MCF 10A (cell line): ENCODE measurements around the gene NGF. TPM values are rescaled to one million over a fixed set of nuclear protein-coding genes. Genes with fewer than 3 reads are reported as not detected.

Source experiments
- BruUV-seq: library from RNA; stranded (reverse); fragments of 400-500 nt; replicated peaks from 2 replicates; lab custom pipeline; 2021; lab: Mats Ljungman, UMichigan
- CTCF ChIA-PET: fragments of 300-600 bp; sonication (Branson Sonifier 250); formaldehyde crosslinking; extraction: SDS; loops from one replicate; lab custom pipeline; 2021; ENCODE audit warnings: antibody characterized with exemption, inconsistent platforms; lab: Yijun Ruan, JAX
- POLR2A ChIA-PET: fragments of 300-600, 350-650 bp; sonication (Branson Sonifier 250); formaldehyde crosslinking; extraction: SDS; loops from one replicate; lab custom pipeline; 2020; ENCODE audit warnings: antibody characterized with exemption, inconsistent platforms; lab: Yijun Ruan, JAX
- DNase-seq: peaks from one replicate; pipeline ENCODE4 v3.0.0-alpha.2; 2018; ENCODE audit not compliant: unreplicated experiment
- H3K27ac Mint-ChIP-seq: one replicate; pipeline ENCODE4 v1.8.0; 2022; ENCODE audit warnings: mild to moderate bottlenecking, low read depth, mixed read lengths; ENCODE audit not compliant: unreplicated experiment
- H3K27me3 Mint-ChIP-seq: one replicate; pipeline ENCODE4 v1.8.0; 2022; ENCODE audit warnings: mixed read lengths; ENCODE audit not compliant: insufficient read depth, unreplicated experiment
- H3K36me3 Mint-ChIP-seq: one replicate; pipeline ENCODE4 v1.8.0; 2022; ENCODE audit warnings: mild to moderate bottlenecking, moderate library complexity, mixed read lengths; ENCODE audit not compliant: insufficient read depth, unreplicated experiment
- H3K4me1 Mint-ChIP-seq: one replicate; pipeline ENCODE4 v1.8.0; 2022; ENCODE audit warnings: mixed read lengths; ENCODE audit not compliant: insufficient read depth, unreplicated experiment
- H3K4me3 Mint-ChIP-seq: one replicate; pipeline ENCODE4 v1.8.0; 2022; ENCODE audit warnings: mild to moderate bottlenecking, moderate library complexity, mixed read lengths; ENCODE audit not compliant: unreplicated experiment
- H3K9me3 Mint-ChIP-seq: one replicate; pipeline ENCODE4 v1.8.0; 2022; ENCODE audit warnings: mixed read lengths; ENCODE audit not compliant: unreplicated experiment
- CTCF ChIP-seq: fragments of 200-600 bp; IDR thresholded peaks from one replicate; pipeline ENCODE4 v1.8.0; 2022; ENCODE audit warnings: antibody characterized with exemption, mild to moderate bottlenecking; ENCODE audit not compliant: unreplicated experiment
- intact Hi-C: fragments of 100-400 bp; cut with micrococcal nuclease; formaldehyde crosslinking; loops from 2 replicates; pipeline ENCODE4 v1.14.1; 2022
- total RNA-seq: library from RNA; stranded (reverse); gene quantifications from 2 replicates; pipeline ENCODE4 v1.2.3, GENCODE V29; 2022

NGF gene
- total RNA-seq, 1 experiment from 2014 or later: 1.1 TPM

- Mint-ChIP-seq H3K4me1 (peaks cover 8% of the 10 kb centered on the region), H3K36me3 (no peaks in the 10 kb centered on the region), H3K27me3 (no peaks in the 10 kb centered on the region), H3K27ac (no peak overlapping the region), H3K4me3 (no peak overlapping the region), H3K9me3 (no peaks in the 10 kb centered on the region)
- intact Hi-C loops: no loop called here
- DNase-seq: no peak
- BruUV-seq: no TSS peak
- TF ChIP-seq CTCF: no peak
- ChIA-PET CTCF (interaction anchor here (0.6 to 1.3 kb wide), 2 partner anchors 15 to 821 kb away, joined by 3 read pairs; no protein-coding TSS in a partner anchor), POLR2A (interaction anchor here (1.6 kb wide), 1 partner anchor 17 kb away, joined by 3 read pairs; no protein-coding TSS in a partner anchor)
These were observed 20.7 kb downstream of the NGF start for GRCh38 chr1:115317101-115318012.

GRCh38 chr1:115314765-115315164 is 23.3 kb downstream of the NGF start:
- no peak overlapping the region for H3K4me3 Mint-ChIP-seq
- no peaks in the 10 kb centered on the region for H3K36me3 Mint-ChIP-seq
- TF ChIP-seq CTCF: no peak
- no TSS peak for BruUV-seq
- peak; percentile 40 for DNase-seq
- H3K4me1 Mint-ChIP-seq: peaks cover 8% of the 10 kb centered on the region
- H3K27ac Mint-ChIP-seq: no peak overlapping the region
- H3K27me3 Mint-ChIP-seq: no peaks in the 10 kb centered on the region
- CTCF ChIA-PET: interaction anchor here (0.6 kb wide), 1 partner anchor 112 kb away, joined by 3 read pairs; no protein-coding TSS in a partner anchor
- POLR2A ChIA-PET: interaction anchor here (0.6 to 1.0 kb wide), 3 partner anchors 13 to 403 kb away, joined by 3 to 4 read pairs (median 3); no protein-coding TSS in a partner anchor
- intact Hi-C loops: no loop called here
- H3K9me3 Mint-ChIP-seq: no peaks in the 10 kb centered on the region

GRCh38 chr1:115314092-115314491 is 24.0 kb downstream of the NGF start:
- POLR2A ChIA-PET: interaction anchor here (1.4 kb wide), 1 partner anchor 12 kb away, joined by 6 read pairs; no protein-coding TSS in a partner anchor
- no peak for TF ChIP-seq CTCF
- intact Hi-C loops: no loop called here
- no peak overlapping the region for H3K27ac Mint-ChIP-seq
- no peaks in the 10 kb centered on the region for H3K36me3 Mint-ChIP-seq
- no peak overlapping the region for H3K4me3 Mint-ChIP-seq
- no TSS peak for BruUV-seq
- no peaks in the 10 kb centered on the region for H3K9me3 Mint-ChIP-seq
- peaks cover 8% of the 10 kb centered on the region for H3K4me1 Mint-ChIP-seq
- CTCF ChIA-PET: interaction anchor here (1.5 kb wide), 1 partner anchor 14 kb away, joined by 3 read pairs; no protein-coding TSS in a partner anchor
- no peaks in the 10 kb centered on the region for H3K27me3 Mint-ChIP-seq
- DNase-seq: no peak

GRCh38 chr1:115313182-115313581 is 24.9 kb downstream of the NGF start:
- DNase-seq: no peak
- TF ChIP-seq CTCF: no peak
- Mint-ChIP-seq H3K4me1 (peaks cover 8% of the 10 kb centered on the region), H3K4me3 (no peak overlapping the region), H3K9me3 (no peaks in the 10 kb centered on the region), H3K27ac (no peak overlapping the region), H3K36me3 (no peaks in the 10 kb centered on the region), H3K27me3 (no peaks in the 10 kb centered on the region)
- BruUV-seq: no TSS peak
- ChIA-PET POLR2A (interaction anchor here (1.4 kb wide), 1 partner anchor 11 kb away, joined by 6 read pairs; no protein-coding TSS in a partner anchor), CTCF (interaction anchor here (1.0 to 1.5 kb wide), 2 partner anchors 12 to 13 kb away, joined by 3 read pairs; no protein-coding TSS in a partner anchor)
- intact Hi-C loops: no loop called here
